Stimulated activated naive B cell treated with anti-CD40 and anti-IgM and Interleukin-4, amounts not matched to agents 10 μg/mL and 1 μg/mL and 100 μg/mL, for 72 hours (primary cell): ENCODE data around the gene ANXA4.
"Not testable (repeated sequence)": the region's sequence is repeated elsewhere in the genome, so short reads cannot be mapped to it uniquely, and the experiment has no call there.

Source experiments
- ATAC-seq, 2 donors: fragments of 150-1000 bp; cut with Tn5 transposase; replicated peaks; 2 replicates each; pipeline ENCODE4 v1.10.0; 2021; ENCODE audit warnings: moderate library complexity in 1 of 2
- DNase-seq: peaks from one replicate; pipeline ENCODE4 v3.0.0; 2021
- H3K27ac Mint-ChIP-seq: one replicate; pipeline ENCODE4 v1.8.0; 2022; ENCODE audit warnings: mild to moderate bottlenecking, mixed read lengths
- H3K27me3 Mint-ChIP-seq, 2 donors: one replicate each; pipeline ENCODE4 v1.8.0; 2022; ENCODE audit warnings: mixed read lengths in 2 of 2
- H3K36me3 Mint-ChIP-seq, 2 donors: one replicate each; pipeline ENCODE4 v1.8.0; 2022; ENCODE audit warnings: mixed read lengths in 2 of 2, mild to moderate bottlenecking in 1 of 2
- H3K4me1 Mint-ChIP-seq, 2 donors: one replicate each; pipeline ENCODE4 v1.8.0; 2022; ENCODE audit warnings: mixed read lengths in 2 of 2, mild to moderate bottlenecking in 1 of 2
- H3K4me3 Mint-ChIP-seq, 2 donors: one replicate each; pipeline ENCODE4 v1.8.0; 2022; ENCODE audit warnings: mild to moderate bottlenecking in 2 of 2, mixed read lengths in 2 of 2, moderate library complexity in 1 of 2
- H3K9me3 Mint-ChIP-seq, 2 donors: one replicate each; pipeline ENCODE4 v1.8.0; 2022; ENCODE audit warnings: mixed read lengths in 2 of 2, mild to moderate bottlenecking in 1 of 2

The ANXA4 gene

DNA sequence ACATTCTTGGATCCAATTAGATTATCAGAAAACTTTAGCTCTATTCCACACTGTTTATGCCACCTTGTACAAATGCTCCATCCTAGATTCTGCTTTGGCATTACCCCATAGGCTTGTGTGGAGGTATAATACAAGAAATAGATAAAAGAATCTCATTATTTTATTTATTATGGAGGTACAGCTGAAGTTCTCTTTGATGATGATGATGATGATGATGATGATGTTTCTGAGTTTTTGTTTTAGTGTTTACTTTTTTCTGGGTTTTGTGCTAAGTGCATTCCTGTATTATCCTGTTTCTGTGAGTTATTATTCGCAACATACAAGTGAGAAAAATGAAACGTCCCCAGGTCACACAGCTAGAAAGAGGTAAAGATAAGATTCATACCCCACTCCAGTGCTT lies 43.4 kb downstream of the ANXA4 start:
- H3K27me3 Mint-ChIP-seq, result no peaks in the 10 kb centered on the region
- peaks cover 29 to 50% of the 10 kb centered on the region in 2 donors for H3K4me1 Mint-ChIP-seq
- no peak for DNase-seq
- H3K9me3 Mint-ChIP-seq, result no peaks in the 10 kb centered on the region
- no peak for ATAC-seq
- no peak overlapping the region for H3K27ac Mint-ChIP-seq
- H3K4me3 Mint-ChIP-seq, result no peak overlapping the region
- H3K36me3 Mint-ChIP-seq, result peaks cover 14 to 28% of the 10 kb centered on the region in 2 donors

DNA sequence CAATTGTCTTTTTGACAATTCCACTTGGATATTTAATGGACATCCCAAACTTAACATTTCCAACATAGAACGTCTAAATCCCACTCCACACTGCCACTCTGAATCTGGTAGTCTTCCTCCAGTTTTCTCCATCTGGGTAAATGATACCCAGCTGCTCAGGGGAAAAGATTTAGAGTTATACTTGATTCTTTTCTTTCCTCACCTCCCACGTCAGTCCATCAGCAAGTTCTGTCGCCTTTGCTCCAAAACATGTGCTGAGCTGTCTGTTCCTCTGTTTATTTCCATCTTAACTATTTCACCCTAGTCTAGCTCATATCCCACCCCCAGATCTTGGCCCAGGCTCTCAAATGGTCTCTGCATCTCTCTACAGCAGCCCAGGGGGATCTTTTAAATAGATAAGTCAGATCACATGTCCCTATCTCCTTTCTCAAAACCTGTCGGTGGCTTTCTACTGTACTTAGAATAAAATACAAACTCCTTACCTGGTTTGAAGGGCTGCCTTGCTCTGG lies 44.2 kb downstream of the ANXA4 start:
- Mint-ChIP-seq H3K4me1 (peaks cover 24 to 49% of the 10 kb centered on the region in 2 donors), H3K4me3 (no peak overlapping the region), H3K36me3 (peaks cover 14 to 28% of the 10 kb centered on the region in 2 donors), H3K27ac (no peak overlapping the region), H3K9me3 (no peaks in the 10 kb centered on the region), H3K27me3 (no peaks in the 10 kb centered on the region)
- DNase-seq (no peak), ATAC-seq (no peak)

GRCh38 chr2:69789175-69789721 lies 47.3 kb downstream of the ANXA4 start:
- Mint-ChIP-seq H3K9me3 (no peaks in the 10 kb centered on the region), H3K27ac (peak overlapping the region; percentile 72), H3K4me1 (peaks cover 18 to 37% of the 10 kb centered on the region in 2 donors), H3K4me3 (peak overlapping the region; percentile 42 to 46), H3K36me3 (peaks cover 11 to 28% of the 10 kb centered on the region in 2 donors), H3K27me3 (no peaks in the 10 kb centered on the region)
- DNase-seq (no peak), ATAC-seq (peak; percentile 37 to 39)

DNA sequence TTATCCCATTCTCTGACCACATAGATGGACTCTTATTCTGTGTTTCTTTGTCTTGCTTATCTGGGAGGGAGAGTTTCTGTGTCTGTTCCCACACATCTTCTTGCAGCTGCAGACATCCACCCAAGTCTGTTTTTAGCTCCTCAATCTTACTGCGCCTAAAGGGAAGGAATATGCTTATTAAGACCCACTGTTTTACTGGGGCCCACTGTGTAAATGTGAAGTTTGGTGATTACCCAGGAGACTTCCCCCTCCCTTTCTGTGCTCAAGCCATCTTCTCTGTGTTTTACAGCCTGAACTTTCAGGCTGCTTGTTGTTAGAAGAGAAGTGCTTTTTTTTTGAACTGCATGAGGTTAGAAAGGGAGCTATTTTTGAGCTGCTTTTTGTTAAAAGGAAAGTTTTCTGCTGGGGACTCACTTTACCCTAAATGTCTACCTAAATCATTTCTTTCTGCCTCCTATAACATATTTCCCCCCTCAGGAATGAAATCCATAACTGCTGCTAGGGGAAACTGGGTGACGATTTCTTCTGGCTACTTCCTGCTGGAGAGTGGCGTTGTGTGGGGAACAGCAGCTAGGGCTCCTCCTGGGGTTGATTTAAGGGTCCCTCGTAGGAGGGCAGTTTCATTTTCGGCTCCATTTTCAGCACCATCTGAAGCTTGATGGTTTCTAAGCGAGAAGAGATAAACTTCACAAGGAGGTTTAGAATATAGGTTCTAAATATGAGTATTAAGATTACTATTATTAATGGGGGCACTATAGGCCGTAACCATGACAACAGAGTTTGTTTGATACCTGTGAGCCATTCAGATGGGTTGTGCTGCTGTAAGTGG lies 48.1 kb downstream of the ANXA4 start:
- ATAC-seq, result peak; percentile 61 to 75

GRCh38 chr2:69790601-69790959 lies 48.6 kb downstream of the ANXA4 start:
- Mint-ChIP-seq H3K27ac (no peak overlapping the region), H3K4me1 (peaks cover 18 to 37% of the 10 kb centered on the region in 2 donors), H3K36me3 (peaks cover 11 to 22% of the 10 kb centered on the region in 2 donors), H3K9me3 (no peaks in the 10 kb centered on the region), H3K27me3 (no peaks in the 10 kb centered on the region), H3K4me3 (no peak overlapping the region)
- DNase-seq (no peak), ATAC-seq (no peak)

More for the DNA sequence above, 48.1 kb downstream of the ANXA4 start:
- Mint-ChIP-seq H3K4me3 (peak overlapping the region; percentile 72 to 79), H3K4me1 (peaks cover 18 to 37% of the 10 kb centered on the region in 2 donors), H3K9me3 (no peaks in the 10 kb centered on the region), H3K27ac (peak overlapping the region; percentile 72), H3K36me3 (peaks cover 11 to 25% of the 10 kb centered on the region in 2 donors), H3K27me3 (no peaks in the 10 kb centered on the region)
- no peak for DNase-seq

DNA sequence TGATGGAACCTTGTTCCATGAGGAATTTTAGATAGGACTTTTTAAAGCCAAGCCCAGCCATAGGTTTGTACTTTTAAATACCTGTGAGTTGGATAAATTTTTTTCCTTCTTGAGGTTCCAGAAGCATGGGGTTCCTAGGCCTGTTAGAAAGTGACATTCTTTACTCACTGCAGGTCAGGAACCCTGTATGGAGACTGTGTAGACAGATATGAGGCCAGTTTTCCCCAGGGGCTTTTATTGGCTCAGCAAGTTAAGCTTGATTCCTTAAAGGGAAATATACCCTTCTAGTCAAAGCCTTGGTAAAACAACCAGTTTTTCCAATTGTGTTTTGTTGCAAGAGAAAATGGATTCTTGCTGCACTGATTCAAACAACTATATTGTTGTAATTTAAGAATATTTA lies 49.1 kb downstream of the ANXA4 start:
- Mint-ChIP-seq H3K36me3 (peaks cover 11 to 18% of the 10 kb centered on the region in 2 donors), H3K9me3 (no peaks in the 10 kb centered on the region), H3K4me1 (peaks cover 18 to 35% of the 10 kb centered on the region in 2 donors), H3K4me3 (no peak overlapping the region), H3K27ac (no peak overlapping the region), H3K27me3 (no peaks in the 10 kb centered on the region)
- DNase-seq (no peak), ATAC-seq (no peak)

- Mint-ChIP-seq H3K27me3 (no peaks in the 10 kb centered on the region), H3K9me3 (no peaks in the 10 kb centered on the region), H3K27ac (no peak overlapping the region), H3K36me3 (peaks cover 0 to 6% of the 10 kb centered on the region in 2 donors), H3K4me1 (peaks cover 31 to 34% of the 10 kb centered on the region in 2 donors), H3K4me3 (no peak overlapping the region)
- ATAC-seq (no peak), DNase-seq (no peak)
Observed at GRCh38 chr2:69796174-69796573, 54.2 kb downstream of the ANXA4 start.

- ATAC-seq (no peak), DNase-seq (no peak)
- no peak overlapping the region for H3K27ac Mint-ChIP-seq
- peaks cover 39 to 43% of the 10 kb centered on the region in 2 donors for H3K4me1 Mint-ChIP-seq
- no peaks in the 10 kb centered on the region for H3K9me3 Mint-ChIP-seq
- H3K27me3 Mint-ChIP-seq, result no peaks in the 10 kb centered on the region
- H3K4me3 Mint-ChIP-seq, result peak overlapping the region in 1 of 2 donors; percentile 49
- H3K36me3 Mint-ChIP-seq, result peaks cover 7 to 11% of the 10 kb centered on the region in 2 donors
Observed at GRCh38 chr2:69797235-69797634, 55.3 kb downstream of the ANXA4 start.

- no peak for DNase-seq
- peak overlapping the region; percentile 56 for H3K27ac Mint-ChIP-seq
- H3K9me3 Mint-ChIP-seq, result no peaks in the 10 kb centered on the region
- no peaks in the 10 kb centered on the region for H3K27me3 Mint-ChIP-seq
- H3K36me3 Mint-ChIP-seq, result peaks cover 8 to 11% of the 10 kb centered on the region in 2 donors
- H3K4me1 Mint-ChIP-seq, result peaks cover 39 to 46% of the 10 kb centered on the region in 2 donors
- peak overlapping the region; percentile 46 to 81 for H3K4me3 Mint-ChIP-seq
- ATAC-seq, result no peak
Observed at GRCh38 chr2:69797836-69798289, 55.9 kb downstream of the ANXA4 start.

DNA sequence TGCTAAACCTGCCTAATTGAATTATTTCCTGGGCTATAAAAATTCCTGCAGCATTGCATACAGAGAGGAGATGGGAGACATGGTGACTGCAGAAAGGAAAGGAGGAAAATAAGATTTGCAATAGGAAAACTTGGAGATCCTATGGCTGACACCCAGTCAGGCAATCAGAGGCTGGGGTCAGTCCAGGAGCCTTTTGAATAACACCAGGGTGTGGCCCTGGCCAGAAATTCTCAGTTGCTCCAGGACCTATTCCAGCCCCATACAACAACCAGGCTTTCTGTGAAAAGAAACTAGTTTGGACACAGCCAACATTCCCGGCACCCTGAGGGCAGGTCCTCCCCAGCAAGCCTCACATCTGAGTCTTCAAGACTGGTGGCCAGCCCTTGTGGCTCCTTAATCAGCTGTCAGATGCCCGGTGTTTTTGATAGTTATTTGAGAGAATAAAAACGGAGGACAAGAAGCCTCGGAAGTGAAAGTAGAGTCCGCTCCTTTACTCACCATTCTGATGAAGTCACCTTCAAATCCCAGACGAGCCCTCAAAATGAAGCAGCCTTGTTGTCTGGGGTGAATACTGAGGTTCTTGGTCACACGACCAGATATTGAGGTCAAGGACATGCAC lies 56.5 kb downstream of the ANXA4 start:
- Mint-ChIP-seq H3K9me3 (no peaks in the 10 kb centered on the region), H3K4me3 (peak overlapping the region; percentile 73 to 81), H3K27me3 (no peaks in the 10 kb centered on the region), H3K36me3 (peaks cover 9 to 11% of the 10 kb centered on the region in 2 donors), H3K27ac (peak overlapping the region; percentile 87), H3K4me1 (peaks cover 42 to 51% of the 10 kb centered on the region in 2 donors)
- DNase-seq (no peak), ATAC-seq (peak; percentile 31 to 38)

GRCh38 chr2:69798909-69799526 lies 57.1 kb downstream of the ANXA4 start:
- peak overlapping the region; percentile 73 to 81 for H3K4me3 Mint-ChIP-seq
- DNase-seq (no peak), ATAC-seq (peak; percentile 42 to 49)
- H3K27ac Mint-ChIP-seq, result peak overlapping the region; percentile 87
- no peaks in the 10 kb centered on the region for H3K27me3 Mint-ChIP-seq
- peaks cover 13 to 14% of the 10 kb centered on the region in 2 donors for H3K36me3 Mint-ChIP-seq
- no peaks in the 10 kb centered on the region for H3K9me3 Mint-ChIP-seq
- peaks cover 46 to 56% of the 10 kb centered on the region in 2 donors for H3K4me1 Mint-ChIP-seq

- peaks cover 49 to 62% of the 10 kb centered on the region in 2 donors for H3K4me1 Mint-ChIP-seq
- H3K36me3 Mint-ChIP-seq, result peaks cover 16 to 27% of the 10 kb centered on the region in 2 donors
- DNase-seq (no peak), ATAC-seq (no peak)
- H3K4me3 Mint-ChIP-seq, result peak overlapping the region in 1 of 2 donors; percentile 3
- no peaks in the 10 kb centered on the region for H3K27me3 Mint-ChIP-seq
- no peaks in the 10 kb centered on the region for H3K9me3 Mint-ChIP-seq
- peak overlapping the region; percentile 5 for H3K27ac Mint-ChIP-seq
Observed at GRCh38 chr2:69801745-69802290, 59.9 kb downstream of the ANXA4 start.

DNA sequence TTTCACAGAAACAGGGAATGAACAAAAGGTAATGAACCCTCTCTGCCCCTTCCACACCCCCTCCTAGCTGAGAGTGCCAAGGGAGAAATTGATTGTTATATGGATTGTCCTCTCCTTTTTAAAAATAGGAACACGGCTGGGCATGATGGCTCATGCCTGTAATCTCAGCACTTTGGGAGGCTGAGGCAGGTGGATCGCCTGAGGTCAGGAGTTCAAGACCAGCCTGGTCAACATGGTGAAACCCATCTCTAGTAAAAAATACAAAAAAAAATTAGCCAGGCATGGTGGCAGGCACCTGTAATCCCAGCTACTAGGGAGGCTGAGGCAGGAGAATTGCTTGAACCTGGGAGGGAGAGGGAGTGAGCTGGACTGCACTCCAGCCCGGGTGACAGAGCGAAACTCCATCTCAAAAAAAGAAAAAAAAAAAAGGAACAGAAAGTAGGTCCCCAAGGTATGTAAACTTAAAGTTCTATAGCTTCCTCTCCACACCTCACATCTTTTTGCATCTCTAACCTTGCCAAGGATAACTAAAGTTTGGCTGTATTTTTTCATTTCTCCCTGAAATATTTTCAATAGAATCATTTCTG lies 60.9 kb downstream of the ANXA4 start:
- not testable (repeated sequence) for H3K4me3 Mint-ChIP-seq

More for the DNA sequence above, 60.9 kb downstream of the ANXA4 start:
- not testable (repeated sequence) for DNase-seq, H3K9me3 Mint-ChIP-seq, H3K27me3 Mint-ChIP-seq, H3K27ac Mint-ChIP-seq
- peak; percentile 88 to 90 for ATAC-seq
- Mint-ChIP-seq H3K36me3 (peaks cover 16 to 30% of the 10 kb centered on the region in 2 donors), H3K4me1 (peaks cover 43 to 55% of the 10 kb centered on the region in 2 donors)
